ENCODE measurements around the gene CREB3.
A peak's percentile ranks its signal among the peaks of the same experiment; 100 is the strongest.

Gene CREB3, protein sequence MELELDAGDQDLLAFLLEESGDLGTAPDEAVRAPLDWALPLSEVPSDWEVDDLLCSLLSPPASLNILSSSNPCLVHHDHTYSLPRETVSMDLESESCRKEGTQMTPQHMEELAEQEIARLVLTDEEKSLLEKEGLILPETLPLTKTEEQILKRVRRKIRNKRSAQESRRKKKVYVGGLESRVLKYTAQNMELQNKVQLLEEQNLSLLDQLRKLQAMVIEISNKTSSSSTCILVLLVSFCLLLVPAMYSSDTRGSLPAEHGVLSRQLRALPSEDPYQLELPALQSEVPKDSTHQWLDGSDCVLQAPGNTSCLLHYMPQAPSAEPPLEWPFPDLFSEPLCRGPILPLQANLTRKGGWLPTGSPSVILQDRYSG

GRCh38 chr9:35732185-35732799, at the start of gene CREB3, which contains the start of gene TLN1:
Gene CREB3 (plus strand): TSS chr9:35732666. CDS start chr9:35732773, 107 bp downstream.
Gene TLN1 (minus strand): TSS chr9:35732195. CDS start chr9:35725694, 6,501 bp downstream.
- no peaks in the 10 kb centered on the region for H3K27me3 ChIP-seq (ENCODE audit: control insufficient read depth, insufficient read depth, low read length)
- peak within 1 kb of the TSS; percentile 91 for H3K4me3 ChIP-seq (ENCODE audit: low read length)
- H3K9ac ChIP-seq (ENCODE audit: low read length) = peak within 1 kb of the TSS; percentile 77
- no peaks in the 10 kb centered on the region for H3K9me3 ChIP-seq (ENCODE audit: control insufficient read depth, low read length)
- H3K36me3 ChIP-seq (ENCODE audit: control insufficient read depth, insufficient read depth, low read length) = peaks cover 10% of the 10 kb centered on the region
- peaks cover 49% of the 10 kb centered on the region for H3K4me1 ChIP-seq (ENCODE audit: control insufficient read depth, insufficient read depth, low read length)

GRCh38 chr9:35683323-35683722, 49.1 kb upstream of the CREB3 start:
- Histone ChIP-seq H3K4me1 (ENCODE audit: control insufficient read depth, insufficient read depth, low read length) (peaks cover 12% of the 10 kb centered on the region), H3K27me3 (ENCODE audit: control insufficient read depth, insufficient read depth, low read length) (no peaks in the 10 kb centered on the region), H3K36me3 (ENCODE audit: control insufficient read depth, insufficient read depth, low read length) (peaks cover 3% of the 10 kb centered on the region), H3K9me3 (ENCODE audit: control insufficient read depth, low read length) (no peaks in the 10 kb centered on the region), H3K4me3 (ENCODE audit: low read length) (no peak overlapping the region), H3K9ac (ENCODE audit: low read length) (no peak overlapping the region)

DNA sequence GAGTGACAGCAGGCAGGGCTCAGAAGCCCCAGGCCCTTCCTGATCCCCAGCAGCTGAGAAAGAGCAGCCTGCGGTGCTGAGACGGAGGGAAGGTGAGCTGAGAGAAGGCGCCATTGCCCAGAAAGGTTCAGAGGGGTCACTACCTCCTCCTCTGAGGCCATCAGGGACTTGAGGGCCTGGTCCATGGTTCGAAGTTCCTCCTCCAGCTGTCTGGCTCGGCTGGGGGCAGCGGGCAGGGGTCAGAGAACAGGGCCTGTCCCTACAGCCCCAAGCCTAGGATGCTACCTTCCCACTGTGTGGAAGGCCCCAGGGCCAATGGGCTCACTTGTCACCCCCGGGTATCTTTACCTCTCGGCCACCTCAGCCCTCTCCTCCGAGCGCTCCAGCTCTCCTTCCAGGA, 47.5 kb upstream of the CREB3 start:
- Histone ChIP-seq H3K27me3 (ENCODE audit: control insufficient read depth, insufficient read depth, low read length) (no peaks in the 10 kb centered on the region), H3K4me1 (ENCODE audit: control insufficient read depth, insufficient read depth, low read length) (peaks cover 22% of the 10 kb centered on the region), H3K4me3 (ENCODE audit: low read length) (no peak overlapping the region), H3K36me3 (ENCODE audit: control insufficient read depth, insufficient read depth, low read length) (peaks cover 3% of the 10 kb centered on the region), H3K9me3 (ENCODE audit: control insufficient read depth, low read length) (no peaks in the 10 kb centered on the region), H3K9ac (ENCODE audit: low read length) (no peak overlapping the region)

- peaks cover 3% of the 10 kb centered on the region for H3K36me3 ChIP-seq (ENCODE audit: control insufficient read depth, insufficient read depth, low read length)
- H3K9me3 ChIP-seq (ENCODE audit: control insufficient read depth, low read length) = no peaks in the 10 kb centered on the region
- no peak overlapping the region for H3K9ac ChIP-seq (ENCODE audit: low read length)
- peaks cover 19% of the 10 kb centered on the region for H3K4me1 ChIP-seq (ENCODE audit: control insufficient read depth, insufficient read depth, low read length)
- H3K27me3 ChIP-seq (ENCODE audit: control insufficient read depth, insufficient read depth, low read length) = no peaks in the 10 kb centered on the region
- H3K4me3 ChIP-seq (ENCODE audit: low read length) = no peak overlapping the region
Measured at GRCh38 chr9:35685506-35685905, 47.0 kb upstream of the CREB3 start.

DNA sequence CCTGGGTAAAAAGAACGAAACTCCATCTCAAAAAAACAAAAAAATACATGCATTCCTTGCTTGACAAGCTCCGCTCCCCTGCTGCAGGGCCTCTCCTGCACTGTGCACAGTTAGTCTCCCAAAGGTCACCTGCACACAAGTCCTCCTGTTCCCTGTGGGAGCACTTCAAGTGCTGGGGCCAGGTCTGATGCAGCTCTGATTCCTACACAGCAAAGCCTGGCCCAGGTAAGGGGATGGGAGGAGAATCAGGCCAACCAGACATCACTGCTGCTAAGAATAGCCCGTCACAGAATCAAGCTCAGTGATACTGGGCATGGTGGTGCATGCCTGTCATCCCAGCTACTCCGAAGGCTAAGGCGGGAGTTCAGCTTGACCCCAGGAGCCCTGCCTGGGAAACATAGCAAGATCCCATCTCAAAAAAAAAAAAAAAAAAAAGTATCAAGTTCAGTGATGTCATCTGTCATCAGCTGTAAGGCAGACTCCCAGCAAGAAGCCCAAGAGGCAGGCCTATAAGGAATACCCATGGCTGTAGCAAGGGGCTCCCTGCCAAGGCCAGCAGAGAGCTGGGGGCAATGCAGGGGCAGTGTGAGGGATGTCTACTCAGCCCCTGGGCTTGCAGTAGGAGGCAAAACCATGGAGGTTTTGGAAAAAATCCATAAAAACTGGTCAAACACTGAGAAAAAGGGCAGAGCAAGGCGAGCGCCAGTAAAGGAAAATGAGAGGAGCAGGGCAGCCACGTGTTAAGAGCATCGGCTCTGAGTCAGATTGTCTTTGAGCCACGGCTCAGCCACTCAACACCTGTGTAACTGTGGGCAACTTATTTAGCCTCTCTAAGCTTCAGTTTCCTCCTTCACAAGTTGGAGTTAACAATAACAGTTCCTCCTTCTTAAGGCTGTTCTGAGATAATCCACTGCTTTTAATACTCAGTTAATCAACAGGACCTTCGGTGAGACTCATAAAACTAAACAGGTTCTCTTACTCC, 46.0 kb upstream of the CREB3 start:
- Histone ChIP-seq H3K27me3 (ENCODE audit: control insufficient read depth, insufficient read depth, low read length) (no peaks in the 10 kb centered on the region), H3K9ac (ENCODE audit: low read length) (no peak overlapping the region), H3K9me3 (ENCODE audit: control insufficient read depth, low read length) (no peaks in the 10 kb centered on the region), H3K4me3 (ENCODE audit: low read length) (no peak overlapping the region), H3K4me1 (ENCODE audit: control insufficient read depth, insufficient read depth, low read length) (peaks cover 19% of the 10 kb centered on the region), H3K36me3 (ENCODE audit: control insufficient read depth, insufficient read depth, low read length) (peaks cover 1% of the 10 kb centered on the region)

DNA sequence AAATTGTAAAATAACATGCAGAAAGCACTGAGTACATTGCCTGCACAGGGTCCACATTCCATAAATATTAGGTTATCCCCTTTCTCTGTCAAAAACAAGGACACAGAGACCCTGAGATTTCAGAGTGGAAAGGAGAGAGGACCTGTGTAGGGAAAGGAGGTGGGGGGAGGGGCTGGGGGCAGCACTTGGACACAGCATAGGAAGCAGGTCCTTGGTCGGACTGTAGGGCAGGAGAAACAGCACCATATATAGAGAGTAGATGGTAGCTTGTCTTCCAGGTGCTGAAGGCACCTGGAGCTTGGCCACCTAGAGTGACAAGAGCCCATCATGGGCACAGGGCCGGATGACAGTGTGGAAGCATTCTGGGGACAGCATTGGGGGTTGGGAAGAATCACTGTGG, 45.2 kb upstream of the CREB3 start:
- Histone ChIP-seq H3K4me3 (ENCODE audit: low read length) (no peak overlapping the region), H3K4me1 (ENCODE audit: control insufficient read depth, insufficient read depth, low read length) (peaks cover 21% of the 10 kb centered on the region), H3K27me3 (ENCODE audit: control insufficient read depth, insufficient read depth, low read length) (no peaks in the 10 kb centered on the region), H3K36me3 (ENCODE audit: control insufficient read depth, insufficient read depth, low read length) (no peaks in the 10 kb centered on the region), H3K9me3 (ENCODE audit: control insufficient read depth, low read length) (no peaks in the 10 kb centered on the region), H3K9ac (ENCODE audit: low read length) (no peak overlapping the region)

DNA sequence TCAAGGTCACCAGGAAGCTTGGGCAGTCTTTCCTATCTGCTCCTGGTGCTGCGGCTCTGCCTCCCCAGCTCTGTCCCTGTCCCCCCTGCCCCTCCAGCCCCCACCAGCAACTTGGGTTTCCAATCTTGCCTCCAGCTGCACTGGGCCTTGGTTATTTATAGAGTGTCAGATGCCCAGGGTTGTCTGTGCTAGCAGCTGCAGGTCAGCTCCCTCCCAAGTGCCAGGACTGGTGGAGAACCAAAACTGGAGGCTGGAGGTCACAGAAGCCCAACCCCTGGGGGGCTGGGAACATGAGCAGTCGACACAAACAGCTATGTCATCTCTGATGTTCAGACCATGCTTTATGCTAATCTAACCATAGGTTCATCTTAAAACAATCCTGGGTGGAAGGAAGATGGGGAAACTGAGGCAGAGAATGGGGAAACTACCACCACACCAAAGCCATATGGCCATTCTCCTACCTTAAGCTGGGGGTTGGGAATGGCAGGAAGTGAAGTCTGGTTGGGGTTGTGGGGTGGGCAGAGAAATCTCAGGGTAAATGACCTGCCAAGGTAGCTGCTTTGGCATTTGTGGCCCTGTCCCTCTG, 44.4 kb upstream of the CREB3 start:
- Histone ChIP-seq H3K36me3 (ENCODE audit: control insufficient read depth, insufficient read depth, low read length) (no peaks in the 10 kb centered on the region), H3K4me3 (ENCODE audit: low read length) (no peak overlapping the region), H3K27me3 (ENCODE audit: control insufficient read depth, insufficient read depth, low read length) (no peaks in the 10 kb centered on the region), H3K4me1 (ENCODE audit: control insufficient read depth, insufficient read depth, low read length) (peaks cover 21% of the 10 kb centered on the region), H3K9ac (ENCODE audit: low read length) (no peak overlapping the region), H3K9me3 (ENCODE audit: control insufficient read depth, low read length) (no peaks in the 10 kb centered on the region)

GRCh38 chr9:35688558-35689541, 43.6 kb upstream of the CREB3 start:
- Histone ChIP-seq H3K27me3 (ENCODE audit: control insufficient read depth, insufficient read depth, low read length) (no peaks in the 10 kb centered on the region), H3K4me1 (ENCODE audit: control insufficient read depth, insufficient read depth, low read length) (peaks cover 21% of the 10 kb centered on the region), H3K9me3 (ENCODE audit: control insufficient read depth, low read length) (no peaks in the 10 kb centered on the region), H3K36me3 (ENCODE audit: control insufficient read depth, insufficient read depth, low read length) (no peaks in the 10 kb centered on the region), H3K4me3 (ENCODE audit: low read length) (no peak overlapping the region), H3K9ac (ENCODE audit: low read length) (peak overlapping the region; percentile 87)

DNA sequence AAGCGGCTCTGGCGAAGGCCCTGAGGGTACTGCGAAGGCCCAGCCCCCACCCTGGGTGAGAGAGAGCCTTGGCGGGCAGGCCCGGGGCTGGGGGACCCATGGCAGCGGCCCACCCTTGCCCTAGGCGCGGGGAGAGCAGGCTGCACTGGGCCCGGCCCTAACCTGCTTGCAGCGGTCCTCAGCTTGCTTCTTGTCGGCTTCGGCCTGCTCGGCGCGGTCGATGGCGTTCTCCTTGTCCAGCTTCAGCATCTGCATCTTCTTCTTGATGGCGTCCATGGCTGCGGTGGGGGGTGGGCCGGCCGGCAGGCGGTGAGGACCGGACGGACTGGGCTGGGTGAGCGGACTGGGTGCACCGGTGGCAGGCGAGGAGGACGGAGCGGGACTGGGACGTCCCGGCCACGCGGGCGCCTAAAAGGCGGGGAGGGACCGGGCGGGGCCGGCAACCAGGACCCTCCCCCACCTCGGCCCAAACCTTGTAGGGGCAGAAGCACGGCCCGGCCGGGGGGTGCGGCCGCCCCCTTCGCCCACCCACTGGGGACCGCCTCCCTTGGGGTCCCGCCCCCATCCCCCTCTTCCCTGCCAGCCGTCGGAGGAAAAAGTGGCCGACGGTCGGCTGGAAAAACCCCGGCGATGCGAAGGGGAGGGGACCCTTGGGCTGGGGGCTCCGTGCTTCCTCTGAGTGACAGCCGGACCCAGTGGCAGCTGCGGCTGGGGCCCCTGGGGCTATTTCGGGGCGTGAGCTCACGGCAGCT, 42.7 kb upstream of the CREB3 start, which contains the start of gene TPM2:
Gene TPM2, minus strand, starts transcription at position 384 of the 752 bp plus-strand sequence. Its CDS starts 108 bp downstream, at position 276.
- Histone ChIP-seq H3K4me3 (ENCODE audit: low read length) (peak within 1 kb of the TSS; percentile 46), H3K9me3 (ENCODE audit: control insufficient read depth, low read length) (no peaks in the 10 kb centered on the region), H3K9ac (ENCODE audit: low read length) (peak within 1 kb of the TSS; percentile 87), H3K4me1 (ENCODE audit: control insufficient read depth, insufficient read depth, low read length) (peaks cover 21% of the 10 kb centered on the region), H3K36me3 (ENCODE audit: control insufficient read depth, insufficient read depth, low read length) (no peaks in the 10 kb centered on the region), H3K27me3 (ENCODE audit: control insufficient read depth, insufficient read depth, low read length) (no peaks in the 10 kb centered on the region)

DNA sequence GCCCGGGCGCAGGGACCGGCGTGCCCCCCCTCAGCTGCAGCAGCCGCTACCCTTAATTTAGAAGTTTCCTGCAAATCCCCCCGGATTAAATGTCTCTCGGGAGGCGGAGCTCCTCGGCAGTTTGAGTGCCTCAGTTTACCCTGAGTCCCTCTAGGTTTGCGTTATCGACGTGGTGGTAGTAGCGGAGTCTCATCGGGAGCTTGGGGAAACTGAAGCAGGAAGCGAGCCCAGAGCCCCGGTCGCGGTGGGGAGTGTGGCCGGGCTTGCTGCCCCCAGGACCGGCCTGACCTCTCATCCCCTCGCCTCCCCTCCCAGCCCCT, 42.2 kb upstream of the CREB3 start:
- Histone ChIP-seq H3K9ac (ENCODE audit: low read length) (peak overlapping the region; percentile 87), H3K4me1 (ENCODE audit: control insufficient read depth, insufficient read depth, low read length) (peaks cover 25% of the 10 kb centered on the region), H3K4me3 (ENCODE audit: low read length) (no peak overlapping the region), H3K9me3 (ENCODE audit: control insufficient read depth, low read length) (no peaks in the 10 kb centered on the region), H3K36me3 (ENCODE audit: control insufficient read depth, insufficient read depth, low read length) (no peaks in the 10 kb centered on the region), H3K27me3 (ENCODE audit: control insufficient read depth, insufficient read depth, low read length) (no peaks in the 10 kb centered on the region)

All from mucosa of stomach (tissue), 1 donor.